SU-DHL-6 (cell line): ENCODE results near the gene CCDC187.

Source experiments
- H2AFZ ChIP-seq: fragments of 200-600 bp; sonication (generic); 2 replicates; pipeline ENCODE4 v1.6.1; 2014; ENCODE audit warnings: low read depth, mild to moderate bottlenecking, moderate library complexity, mixed read lengths, antibody characterized with exemption, low read length; ENCODE audit not compliant: severe bottlenecking
- H3F3A ChIP-seq: fragments of 200-600 bp; shearing (Covaris generic); 2 replicates; pipeline ENCODE4 v1.6.0; 2016; ENCODE audit warnings: antibody characterized with exemption, mild to moderate bottlenecking; ENCODE audit not compliant: insufficient read depth
- H3K27ac ChIP-seq: fragments of 200-600 bp; sonication (generic); 2 replicates; pipeline ENCODE4 v1.5.1; 2016; ENCODE audit warnings: low read depth, mild to moderate bottlenecking, low read length, moderate library complexity, mixed read lengths
- H3K27me3 ChIP-seq: fragments of 200-600 bp; sonication (generic), shearing (Covaris generic); 2 replicates; pipeline ENCODE4 v1.6.0; 2014; ENCODE audit warnings: mild to moderate bottlenecking, low read length
- H3K36me3 ChIP-seq: fragments of 200-600 bp; sonication (generic); 2 replicates; pipeline ENCODE4 v1.6.1; 2014; ENCODE audit warnings: mild to moderate bottlenecking, low read length, mixed read lengths
- H3K4me2 ChIP-seq: fragments of 300-600, 200-600 bp; shearing (Covaris generic), sonication (generic); 2 replicates; pipeline ENCODE4 v1.6.0; 2014; ENCODE audit warnings: low read length, low read depth, mild to moderate bottlenecking; ENCODE audit not compliant: poor library complexity, severe bottlenecking
- H3K4me3 ChIP-seq: fragments of 200-600 bp; sonication (generic); 2 replicates; pipeline ENCODE4 v1.5.1; 2014; ENCODE audit warnings: antibody characterized with exemption, low read length, mild to moderate bottlenecking, mixed read lengths; ENCODE audit not compliant: insufficient read depth, poor library complexity, severe bottlenecking
- H3K79me2 ChIP-seq: fragments of 200-600 bp; sonication (generic); 2 replicates; pipeline ENCODE4 v1.6.1; 2014; ENCODE audit warnings: mild to moderate bottlenecking, low read length, moderate library complexity; ENCODE audit not compliant: insufficient read depth
- H3K9ac ChIP-seq: fragments of 200-600 bp; sonication (generic); 2 replicates; pipeline ENCODE4 v1.7.0; 2014; ENCODE audit warnings: mild to moderate bottlenecking, low read length
- H3K9me2 ChIP-seq: fragments of 200-600 bp; sonication (generic); replicated peaks from 2 replicates; pipeline ENCODE4 v1.6.1; 2014; ENCODE audit warnings: low read length; ENCODE audit not compliant: insufficient read depth
- H3K9me3 ChIP-seq: fragments of 200-600 bp; sonication (generic); 2 replicates; pipeline ENCODE4 v1.6.1; 2014; ENCODE audit warnings: low read length, mixed read lengths; ENCODE audit not compliant: insufficient read depth
- H4K20me1 ChIP-seq: fragments of 200-600 bp; sonication (generic); 2 replicates; pipeline ENCODE4 v1.6.1; 2014; ENCODE audit warnings: low read depth, mild to moderate bottlenecking, antibody characterized with exemption, low read length, moderate library complexity, mixed read lengths
- EZH2phosphoT487 ChIP-seq: fragments of 200-600 bp; sonication (generic), shearing (Covaris generic); conservative IDR thresholded peaks from 2 replicates; pipeline ENCODE4 v1.6.1; 2018; ENCODE audit warnings: mild to moderate bottlenecking, antibody characterized with exemption, low read length, moderate library complexity, mixed read lengths
- TF ChIP-seq, protein P1 (sequence below): fragments of 200-600 bp; sonication (generic); IDR thresholded peaks from one replicate; pipeline ENCODE4 v1.5.1; 2017; ENCODE audit warnings: antibody characterized with exemption, mild to moderate bottlenecking, low read length, moderate library complexity; ENCODE audit not compliant: insufficient read depth, poor library complexity, severe bottlenecking

CCDC187 gene

GRCh38 chr9:136339173-136339957, 35.5 kb upstream of the CCDC187 start:
- Histone ChIP-seq H2AFZ (no peak overlapping the region), H3K36me3 (no peaks in the 10 kb centered on the region), H3K9me2 (no peaks in the 10 kb centered on the region), H4K20me1 (no peaks in the 10 kb centered on the region), H3K4me3 (no peak overlapping the region), H3K9ac (no peak overlapping the region), H3K4me2 (no peak overlapping the region), H3F3A (no peaks in the 10 kb centered on the region), H3K79me2 (no peaks in the 10 kb centered on the region), H3K27ac (no peak overlapping the region), H3K27me3 (no peaks in the 10 kb centered on the region), H3K9me3 (no peaks in the 10 kb centered on the region)
- no peak for TF ChIP-seq EZH2phosphoT487
- TF ChIP-seq, protein P1, sequence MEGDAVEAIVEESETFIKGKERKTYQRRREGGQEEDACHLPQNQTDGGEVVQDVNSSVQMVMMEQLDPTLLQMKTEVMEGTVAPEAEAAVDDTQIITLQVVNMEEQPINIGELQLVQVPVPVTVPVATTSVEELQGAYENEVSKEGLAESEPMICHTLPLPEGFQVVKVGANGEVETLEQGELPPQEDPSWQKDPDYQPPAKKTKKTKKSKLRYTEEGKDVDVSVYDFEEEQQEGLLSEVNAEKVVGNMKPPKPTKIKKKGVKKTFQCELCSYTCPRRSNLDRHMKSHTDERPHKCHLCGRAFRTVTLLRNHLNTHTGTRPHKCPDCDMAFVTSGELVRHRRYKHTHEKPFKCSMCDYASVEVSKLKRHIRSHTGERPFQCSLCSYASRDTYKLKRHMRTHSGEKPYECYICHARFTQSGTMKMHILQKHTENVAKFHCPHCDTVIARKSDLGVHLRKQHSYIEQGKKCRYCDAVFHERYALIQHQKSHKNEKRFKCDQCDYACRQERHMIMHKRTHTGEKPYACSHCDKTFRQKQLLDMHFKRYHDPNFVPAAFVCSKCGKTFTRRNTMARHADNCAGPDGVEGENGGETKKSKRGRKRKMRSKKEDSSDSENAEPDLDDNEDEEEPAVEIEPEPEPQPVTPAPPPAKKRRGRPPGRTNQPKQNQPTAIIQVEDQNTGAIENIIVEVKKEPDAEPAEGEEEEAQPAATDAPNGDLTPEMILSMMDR, result peak; percentile 98

GRCh38 chr9:136338511-136338910, 34.6 kb upstream of the CCDC187 start:
- Histone ChIP-seq H3K9ac (no peak overlapping the region), H3K79me2 (no peaks in the 10 kb centered on the region), H3K36me3 (no peaks in the 10 kb centered on the region), H3K27me3 (no peaks in the 10 kb centered on the region), H3K27ac (no peak overlapping the region), H3K4me2 (no peak overlapping the region), H3K9me2 (no peaks in the 10 kb centered on the region), H3K4me3 (no peak overlapping the region), H4K20me1 (no peaks in the 10 kb centered on the region), H3F3A (no peaks in the 10 kb centered on the region), H3K9me3 (no peaks in the 10 kb centered on the region), H2AFZ (no peak overlapping the region)
- TF ChIP-seq EZH2phosphoT487, result no peak
- TF ChIP-seq, protein P1, result no peak

GRCh38 chr9:136337416-136338395, 33.8 kb upstream of the CCDC187 start:
- H3K36me3 ChIP-seq, result no peaks in the 10 kb centered on the region
- H3K9me2 ChIP-seq, result no peaks in the 10 kb centered on the region
- H3K27ac ChIP-seq, result no peak overlapping the region
- no peak overlapping the region for H3K4me3 ChIP-seq
- H4K20me1 ChIP-seq, result no peaks in the 10 kb centered on the region
- no peak overlapping the region for H3K4me2 ChIP-seq
- no peaks in the 10 kb centered on the region for H3K27me3 ChIP-seq
- H2AFZ ChIP-seq, result no peak overlapping the region
- no peaks in the 10 kb centered on the region for H3F3A ChIP-seq
- no peak overlapping the region for H3K9ac ChIP-seq
- H3K9me3 ChIP-seq, result no peaks in the 10 kb centered on the region
- no peaks in the 10 kb centered on the region for H3K79me2 ChIP-seq
- TF ChIP-seq EZH2phosphoT487, result no peak
- TF ChIP-seq, protein P1, result no peak
